ENCODE results near the gene TMEM59L.
"Not testable (repeated sequence)": the region's sequence is repeated elsewhere in the genome, so short reads cannot be mapped to it uniquely, and the experiment has no call there.

TMEM59L gene

GRCh38 chr19:18612772-18613588 lies at the start of gene TMEM59L:
TMEM59L (plus strand) TSS chr19:18612870; CDS start chr19:18612959, 89 bp downstream.
- DNase-seq (ENCODE audit: low spot score), result no peak

- DNase-seq (ENCODE audit: low spot score), result no peak
Measured at GRCh38 chr19:18566953-18567352, 45.7 kb upstream of the TMEM59L start.

- DNase-seq (ENCODE audit: low spot score), result no peak
Measured at GRCh38 chr19:18568367-18568766, 44.3 kb upstream of the TMEM59L start.

- peak; percentile 99 for DNase-seq (ENCODE audit: low spot score)
Measured at GRCh38 chr19:18571564-18572344, 40.9 kb upstream of the TMEM59L start, which contains the start of gene UBA52. UBA52 (plus strand) TSS chr19:18571857; CDS start chr19:18573301, 1,444 bp downstream.

GRCh38 chr19:18574691-18575291 lies 37.9 kb upstream of the TMEM59L start:
- DNase-seq (ENCODE audit: low spot score), result no peak

GRCh38 chr19:18576383-18576782 lies 36.3 kb upstream of the TMEM59L start:
- no peak for DNase-seq (ENCODE audit: low spot score)

- no peak for DNase-seq (ENCODE audit: low spot score)
Measured at GRCh38 chr19:18577365-18577914, 35.2 kb upstream of the TMEM59L start.

GRCh38 chr19:18580311-18580710 lies 32.4 kb upstream of the TMEM59L start:
- DNase-seq (ENCODE audit: low spot score), result no peak

GRCh38 chr19:18586306-18586705 lies 26.4 kb upstream of the TMEM59L start:
- no peak for DNase-seq (ENCODE audit: low spot score)

GRCh38 chr19:18587561-18587960 lies 25.1 kb upstream of the TMEM59L start:
- DNase-seq (ENCODE audit: low spot score), result no peak

- no peak for DNase-seq (ENCODE audit: low spot score)
Measured at GRCh38 chr19:18587962-18588610, 24.6 kb upstream of the TMEM59L start.

GRCh38 chr19:18588611-18589379 lies 23.9 kb upstream of the TMEM59L start, which contains the start of gene REX1BD:
REX1BD (plus strand) TSS chr19:18588798; CDS start chr19:18588802, 4 bp downstream.
- DNase-seq (ENCODE audit: low spot score), result peak; percentile 83

- peak; percentile 54 for DNase-seq (ENCODE audit: low spot score)
Measured at GRCh38 chr19:18589380-18590272, 23.0 kb upstream of the TMEM59L start.

- no peak for DNase-seq (ENCODE audit: low spot score)
Measured at GRCh38 chr19:18590273-18591272, 22.1 kb upstream of the TMEM59L start.

GRCh38 chr19:18591735-18592385 lies 20.8 kb upstream of the TMEM59L start:
- no peak for DNase-seq (ENCODE audit: low spot score)

- DNase-seq (ENCODE audit: low spot score), result not testable (repeated sequence)
Measured at GRCh38 chr19:18592732-18593131, 19.9 kb upstream of the TMEM59L start.

- no peak for DNase-seq (ENCODE audit: low spot score)
Measured at GRCh38 chr19:18593367-18594095, 19.1 kb upstream of the TMEM59L start.

Measured in LoVo (cell line).